CD14-positive monocyte (primary cell): ENCODE data around the gene PEDS1. TPM values are rescaled to one million over a fixed set of nuclear protein-coding genes. Genes with fewer than 3 reads are reported as not detected.

Experiments
- DNase-seq, 3 donors: peaks; one replicate each; pipeline ENCODE4 v3.0.0-alpha.2; 2011 to 2022
- H2AFZ ChIP-seq: 2 replicates; pipeline ENCODE4 v1.6.0; 2012; ENCODE audit warnings: mild to moderate bottlenecking, low read depth, low read length, inconsistent platforms; ENCODE audit not compliant: insufficient read depth, poor library complexity, severe bottlenecking
- H3K27ac ChIP-seq, 2 donors: 1 replicate in 1 of 2; 2 replicates in 1 of 2; pipeline ENCODE4 v1.5.1; 2012 to 2013; ENCODE audit warnings: low read length in 2 of 2, control low read depth in 1 of 2, inconsistent platforms in 1 of 2, low read depth in 1 of 2, mild to moderate bottlenecking in 1 of 2
- H3K27me3 ChIP-seq, 2 donors: one replicate each; pipeline versions ENCODE4 v1.6.0 to v1.6.1; 2011 to 2013; ENCODE audit warnings: low read length in 2 of 2; ENCODE audit not compliant: control insufficient read depth in 2 of 2, insufficient read depth in 2 of 2
- H3K36me3 ChIP-seq, 2 donors: replicated peaks in 1 of 2; 1 replicate in 1 of 2; 2 replicates in 1 of 2; pipeline versions ENCODE4 v1.5.1 to v1.6.1; 2012 to 2013; ENCODE audit warnings: low read length in 2 of 2, control low read depth in 1 of 2, inconsistent platforms in 1 of 2, mild to moderate bottlenecking in 1 of 2; ENCODE audit not compliant: insufficient read depth in 2 of 2, control insufficient read depth in 1 of 2
- H3K4me1 ChIP-seq, 2 donors: 1 replicate in 1 of 2; 2 replicates in 1 of 2; pipeline versions ENCODE4 v1.5.1 to v1.6.1; 2012 to 2013; ENCODE audit warnings: low read length in 2 of 2, control low read depth in 1 of 2, inconsistent platforms in 1 of 2, mild to moderate bottlenecking in 1 of 2, moderate library complexity in 1 of 2; ENCODE audit not compliant: insufficient read depth in 2 of 2, control insufficient read depth in 1 of 2
- H3K4me2 ChIP-seq: replicated peaks from 2 replicates; pipeline ENCODE3; 2012; ENCODE audit warnings: low read length, moderate library complexity, mild to moderate bottlenecking; ENCODE audit not compliant: poor library complexity, severe bottlenecking; ENCODE audit errors: extremely low read depth
- H3K4me3 ChIP-seq, 3 experiments: fragments of 200-600 bp in 1 of 3; sonication (generic) in 1 of 3; replicated peaks in 1 of 3; 1 replicate in 2 of 3; 2 replicates in 1 of 3; pipeline ENCODE4 v1.5.1; 2011 to 2013; ENCODE audit warnings: low read length in 3 of 3, mild to moderate bottlenecking in 3 of 3, control low read depth in 2 of 3, low read depth in 2 of 3, inconsistent platforms in 1 of 3, moderate library complexity in 1 of 3
- H3K79me2 ChIP-seq: 2 replicates; pipeline ENCODE4 v1.6.0; 2012; ENCODE audit warnings: mild to moderate bottlenecking, control low read depth, inconsistent platforms, low read length, moderate library complexity; ENCODE audit not compliant: insufficient read depth
- H3K9ac ChIP-seq: 2 replicates; pipeline ENCODE4 v1.6.0; 2017; ENCODE audit warnings: low read length, mild to moderate bottlenecking; ENCODE audit not compliant: insufficient read depth, poor library complexity, severe bottlenecking
- H3K9me3 ChIP-seq, 2 donors: replicated peaks in 1 of 2; 1 replicate in 1 of 2; 2 replicates in 1 of 2; pipeline versions ENCODE4 v1.5.1 to v1.6.1; 2012 to 2013; ENCODE audit warnings: low read length in 2 of 2, control low read depth in 1 of 2; ENCODE audit not compliant: control insufficient read depth in 1 of 2, insufficient read depth in 1 of 2
- H4K20me1 ChIP-seq: 2 replicates; pipeline ENCODE4 v1.6.0; 2012; ENCODE audit warnings: mild to moderate bottlenecking, low read length, control low read depth, moderate library complexity; ENCODE audit not compliant: insufficient read depth
- H3K27ac Mint-ChIP-seq, 7 donors: one replicate each; pipeline ENCODE4 v1.8.0; 2020; ENCODE audit warnings: mild to moderate bottlenecking in 7 of 7, mixed read lengths in 7 of 7, moderate library complexity in 6 of 7, inconsistent platforms in 2 of 7
- H3K27me3 Mint-ChIP-seq, 3 donors: one replicate each; pipeline ENCODE4 v1.8.0; 2021 to 2022; ENCODE audit warnings: low read depth in 3 of 3, mild to moderate bottlenecking in 3 of 3, mixed read lengths in 3 of 3, moderate library complexity in 3 of 3, inconsistent platforms in 1 of 3
- H3K36me3 Mint-ChIP-seq, 2 donors: one replicate each; pipeline ENCODE4 v1.8.0; 2020; ENCODE audit warnings: mixed read lengths in 2 of 2, inconsistent platforms in 1 of 2, mild to moderate bottlenecking in 1 of 2
- H3K4me1 Mint-ChIP-seq: one replicate; pipeline ENCODE4 v1.8.0; 2020; ENCODE audit warnings: mild to moderate bottlenecking, mixed read lengths
- H3K4me3 Mint-ChIP-seq, 2 donors: one replicate each; pipeline ENCODE4 v1.8.0; 2020; ENCODE audit warnings: mild to moderate bottlenecking in 2 of 2, mixed read lengths in 2 of 2, moderate library complexity in 1 of 2
- H3K9me3 Mint-ChIP-seq, 7 donors: one replicate each; pipeline ENCODE4 v1.8.0; 2020 to 2022; ENCODE audit warnings: mixed read lengths in 7 of 7, mild to moderate bottlenecking in 6 of 7, moderate library complexity in 6 of 7, inconsistent platforms in 2 of 7
- CTCF ChIP-seq: fragments of 200-600 bp; IDR thresholded peaks from one replicate; pipeline ENCODE4 v1.8.0; 2022; ENCODE audit warnings: antibody characterized with exemption, mild to moderate bottlenecking
- WGBS: methylation state at CpG from one replicate; pipeline ENCODE4 v1.1.5; 2013; ENCODE audit warnings: missing lambda C conversion rate; ENCODE audit not compliant: insufficient coverage; 5-methylcytosine and 5-hydroxymethylcytosine counted together
- intact Hi-C, 2 donors: fragments of 100-400 bp; cut with micrococcal nuclease; formaldehyde crosslinking; loops; one replicate each; pipeline versions ENCODE4 v1.15.0 to v1.15.1; 2023
- polyA plus RNA-seq, 3 donors: library from polyadenylated mRNA; depleted of rRNA in 1 of 3; unstranded in 2 of 3; stranded (reverse) in 1 of 3; fragments of 300-500 nt in 2 of 3; fragments of >200 nt in 1 of 3; fragmentation: Illumina TruSeq in 2 of 3; gene quantifications; 1 replicate in 2 of 3; 2 replicates in 1 of 3; pipeline ENCODE4 v1.2.3, GENCODE V29; 2012 to 2021

The PEDS1 gene
- polyA plus RNA-seq, 3 donors, result 19.6 to 48.1 (median 25.2) TPM

- peak overlapping the region; percentile 92 for H3K4me3 Mint-ChIP-seq
- no peaks in the 10 kb centered on the region for H3K27me3 ChIP-seq
- DNase-seq, result no peak
- H3K36me3 Mint-ChIP-seq, result peaks cover 30 to 31% of the 10 kb centered on the region in 2 donors
- peak overlapping the region; percentile 97 for H3K9ac ChIP-seq
- H3K4me2 ChIP-seq, result peak overlapping the region; percentile 95
- 0% methylated on average over 18 of the region's 18 CpGs for WGBS
- H3K4me1 Mint-ChIP-seq, result peaks cover 43% of the 10 kb centered on the region
- H3K9me3 Mint-ChIP-seq, result no peaks in the 10 kb centered on the region
- H3K9me3 ChIP-seq, result no peaks in the 10 kb centered on the region
- peaks cover 14 to 25% of the 10 kb centered on the region in 2 donors for H3K36me3 ChIP-seq
- H2AFZ ChIP-seq, result peak overlapping the region; percentile 41
- H4K20me1 ChIP-seq, result peaks cover 14% of the 10 kb centered on the region
- peak overlapping the region; percentile 73 to 97 for H3K27ac ChIP-seq
- peaks cover 54% of the 10 kb centered on the region for H3K79me2 ChIP-seq
- intact Hi-C loops, result no loop called here
- peaks cover 1 to 9% (median 2%) of the 10 kb centered on the region in 3 donors for H3K27me3 Mint-ChIP-seq
- H3K27ac Mint-ChIP-seq, result peak overlapping the region; percentile 79 to 96 (median 93)
- H3K4me1 ChIP-seq, result peaks cover 30 to 46% of the 10 kb centered on the region in 2 donors
- H3K4me3 ChIP-seq, result peak overlapping the region; percentile 78 to 84 (median 80)
- TF ChIP-seq CTCF, result no peak
Measured at GRCh38 chr20:50153153-50153499, 397 bp downstream of the PEDS1 start.

DNA sequence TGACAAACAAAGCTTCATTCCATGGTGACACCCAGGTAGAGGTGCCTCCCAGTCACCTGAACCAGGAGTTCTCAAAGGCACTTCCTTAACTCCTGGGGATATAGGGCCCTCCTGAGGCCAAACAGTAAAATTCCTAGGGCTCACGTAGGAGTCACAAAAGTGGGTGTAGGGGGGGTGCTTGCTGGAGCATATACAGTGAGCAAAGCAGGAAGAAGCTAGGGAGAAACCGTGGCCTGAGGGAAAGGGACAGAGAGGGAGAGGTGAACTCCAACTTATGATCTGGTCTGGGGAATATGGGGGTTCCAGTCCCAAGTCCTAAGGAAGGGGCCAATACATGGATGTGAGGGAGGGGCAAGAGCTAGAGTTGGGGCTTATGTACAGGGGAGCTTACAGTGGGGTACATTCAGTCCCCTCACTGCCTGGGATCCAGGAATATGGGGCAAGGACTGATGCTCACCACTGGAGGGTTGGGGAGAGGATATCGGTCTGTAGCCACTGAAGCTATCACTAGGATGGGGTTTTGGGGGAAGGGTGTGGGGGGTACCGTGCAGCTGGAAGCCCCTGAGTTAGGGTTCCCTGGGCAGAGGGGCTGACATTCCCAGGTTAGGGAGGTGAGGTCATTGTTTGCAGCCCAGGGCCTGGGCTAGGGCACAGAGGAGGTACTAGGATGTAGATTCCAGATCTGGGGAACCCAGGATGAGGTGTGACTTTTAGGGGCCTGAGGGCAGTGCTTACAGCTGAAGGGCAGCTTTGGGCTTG lies 950 bp downstream of the PEDS1 start:
- H3K4me3 ChIP-seq, result peak overlapping the region; percentile 78 to 84 (median 80)
- WGBS, result 32% methylated on average over 4 of the region's 4 CpGs
- peaks cover 32 to 51% of the 10 kb centered on the region in 2 donors for H3K4me1 ChIP-seq
- H3K9ac ChIP-seq, result peak overlapping the region; percentile 97
- Mint-ChIP-seq H3K4me1 (peaks cover 48% of the 10 kb centered on the region), H3K27ac (peak overlapping the region; percentile 79 to 96 (median 93)), H3K9me3 (no peaks in the 10 kb centered on the region), H3K27me3 (peaks cover 1 to 9% (median 2%) of the 10 kb centered on the region in 3 donors), H3K4me3 (peak overlapping the region; percentile 92), H3K36me3 (peaks cover 30 to 37% of the 10 kb centered on the region in 2 donors)
- peaks cover 59% of the 10 kb centered on the region for H3K79me2 ChIP-seq
- H4K20me1 ChIP-seq, result peaks cover 14% of the 10 kb centered on the region
- DNase-seq, result peak in 1 of 3 donors; percentile 23
- H3K9me3 ChIP-seq, result no peaks in the 10 kb centered on the region
- peak overlapping the region; percentile 95 for H3K4me2 ChIP-seq
- no peaks in the 10 kb centered on the region for H3K27me3 ChIP-seq
- no peak for TF ChIP-seq CTCF
- peaks cover 14 to 29% of the 10 kb centered on the region in 2 donors for H3K36me3 ChIP-seq
- intact Hi-C loops, result no loop called here
- no peak overlapping the region for H2AFZ ChIP-seq
- peak overlapping the region; percentile 73 to 97 for H3K27ac ChIP-seq
